Testis (tissue), 3 donors: Measurements from ENCODE around the gene ATP2B2. TPM values are rescaled to one million over a fixed set of nuclear protein-coding genes. Genes with fewer than 3 reads are reported as not detected.

Experiments
- DNase-seq: peaks from one replicate; pipeline ENCODE4 v3.0.0-alpha.2; 2019
- H3K27ac ChIP-seq, 2 donors: fragments of 200-600 bp; sonication (generic); one replicate each; pipeline ENCODE4 v1.5.1; 2019
- H3K27me3 ChIP-seq: fragments of 200-600 bp; sonication (generic); one replicate; pipeline ENCODE4 v1.5.1; 2019
- H3K36me3 ChIP-seq: fragments of 200-600 bp; sonication (generic); one replicate; pipeline ENCODE4 v1.5.1; 2017; ENCODE audit warnings: low read depth; ENCODE audit errors: missing control alignments
- H3K4me1 ChIP-seq: fragments of 200-600 bp; sonication (generic); one replicate; pipeline ENCODE4 v1.5.1; 2019
- H3K4me3 ChIP-seq, 2 donors: fragments of 200-600 bp; sonication (generic); one replicate each; pipeline ENCODE4 v1.5.1; 2017 to 2019
- H3K9me3 ChIP-seq: fragments of 200-600 bp; sonication (generic); one replicate; pipeline ENCODE4 v1.5.1; 2017
- POLR2A ChIP-seq: fragments of 450-650 bp; IDR thresholded peaks from one replicate; pipeline ENCODE4 v1.6.1; 2017; ENCODE audit warnings: antibody characterized with exemption, mild to moderate bottlenecking, moderate library complexity
- WGBS, 2 donors: methylation state at CpG; one replicate each; pipeline ENCODE4 v1.1.5; 2018; 5-methylcytosine and 5-hydroxymethylcytosine counted together
- intact Hi-C: fragments of 100-400 bp; cut with DNase I; formaldehyde crosslinking; loops from one replicate; pipeline ENCODE4 v1.15.1; 2023; ENCODE audit warnings: low total_unique reads
- polyA plus RNA-seq: library from polyadenylated mRNA; stranded (reverse); fragments of 350-450 nt; fragmentation: Illumina TruSeq; extraction: RNeasy Lipid Tissue Mini Kit (QIAGEN cat#74804); gene quantifications from one replicate; pipeline ENCODE4 v1.2.3, GENCODE V29; 2014; ENCODE audit warnings: low read depth, low replicate concordance; ENCODE audit not compliant: insufficient read depth
- total RNA-seq, 2 donors: library from RNA; depleted of rRNA; stranded (reverse); fragments of >200 nt; gene quantifications; one replicate each; pipeline ENCODE4 v1.2.3, GENCODE V29; 2016
- TF ChIP-seq, protein P1 (sequence below), 3 experiments: fragments of 450-650 bp in 2 of 3; fragments of 200-600 bp in 1 of 3; sonication (generic) in 1 of 3; IDR thresholded peaks; one replicate each; pipeline ENCODE4 v1.5.1; 2016 to 2019; ENCODE audit warnings: antibody characterized with exemption in 3 of 3, mild to moderate bottlenecking in 2 of 3, moderate library complexity in 1 of 3

Gene ATP2B2
- total and polyA plus RNA-seq, 3 donors from 2014 or later = 1.1 to 2.9 (median 1.8) TPM

GRCh38 chr3:10336761-10337160 is 168.6 kb downstream of the ATP2B2 start:
- 88 to 95% methylated on average over 9 to 11 of the region's 11 CpGs for WGBS, 2 donors
- H3K27ac ChIP-seq = no peak overlapping the region
- intact Hi-C loops = no loop called here

DNA sequence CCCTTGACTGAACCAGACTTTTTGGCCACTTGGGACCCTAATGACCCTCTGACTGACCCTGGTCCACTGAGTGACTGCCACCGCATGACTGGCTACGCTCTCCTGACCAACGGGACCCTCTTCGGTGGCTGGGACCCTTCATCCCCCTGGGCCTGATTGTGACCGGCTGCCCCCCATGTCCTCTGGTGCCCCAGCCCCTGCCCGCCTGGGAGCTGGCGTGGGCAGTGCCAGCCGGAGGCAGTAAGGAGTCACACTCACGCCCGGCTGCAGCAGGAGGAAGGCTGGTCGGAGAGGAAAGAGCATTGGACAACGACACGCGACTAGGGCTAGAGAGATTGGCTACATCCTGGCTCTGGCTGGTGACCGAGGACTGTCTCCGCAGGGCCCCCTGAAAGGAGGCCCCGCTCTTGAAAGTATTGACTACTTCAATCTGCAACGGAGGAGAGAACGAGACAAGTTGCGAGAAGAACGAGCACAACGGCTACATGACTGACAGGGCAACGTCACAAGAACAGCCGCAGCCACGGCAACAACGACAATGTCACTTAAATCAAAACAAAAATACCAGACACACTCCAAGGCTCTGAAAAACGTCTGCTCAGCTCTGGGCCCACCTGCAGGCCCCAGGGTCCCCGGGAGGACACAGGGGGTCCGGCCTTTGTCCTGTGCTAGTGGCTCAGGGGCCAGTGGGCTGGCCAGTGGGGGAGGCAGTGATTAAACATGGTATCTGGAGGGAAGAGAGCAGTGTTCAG is 169.3 kb downstream of the ATP2B2 start:
- WGBS, 2 donors = 86 to 90% methylated on average over 23 to 29 of the region's 29 CpGs
- TF ChIP-seq, protein P1, sequence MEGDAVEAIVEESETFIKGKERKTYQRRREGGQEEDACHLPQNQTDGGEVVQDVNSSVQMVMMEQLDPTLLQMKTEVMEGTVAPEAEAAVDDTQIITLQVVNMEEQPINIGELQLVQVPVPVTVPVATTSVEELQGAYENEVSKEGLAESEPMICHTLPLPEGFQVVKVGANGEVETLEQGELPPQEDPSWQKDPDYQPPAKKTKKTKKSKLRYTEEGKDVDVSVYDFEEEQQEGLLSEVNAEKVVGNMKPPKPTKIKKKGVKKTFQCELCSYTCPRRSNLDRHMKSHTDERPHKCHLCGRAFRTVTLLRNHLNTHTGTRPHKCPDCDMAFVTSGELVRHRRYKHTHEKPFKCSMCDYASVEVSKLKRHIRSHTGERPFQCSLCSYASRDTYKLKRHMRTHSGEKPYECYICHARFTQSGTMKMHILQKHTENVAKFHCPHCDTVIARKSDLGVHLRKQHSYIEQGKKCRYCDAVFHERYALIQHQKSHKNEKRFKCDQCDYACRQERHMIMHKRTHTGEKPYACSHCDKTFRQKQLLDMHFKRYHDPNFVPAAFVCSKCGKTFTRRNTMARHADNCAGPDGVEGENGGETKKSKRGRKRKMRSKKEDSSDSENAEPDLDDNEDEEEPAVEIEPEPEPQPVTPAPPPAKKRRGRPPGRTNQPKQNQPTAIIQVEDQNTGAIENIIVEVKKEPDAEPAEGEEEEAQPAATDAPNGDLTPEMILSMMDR (IDR thresholded peaks at IDR 0.05) = no peak
- no peak for TF ChIP-seq POLR2A
- no peak for DNase-seq
- intact Hi-C loops = no loop called here
- H3K4me3 ChIP-seq = no peak overlapping the region
- no peak overlapping the region for H3K27ac ChIP-seq
- no peaks in the 10 kb centered on the region for H3K36me3 ChIP-seq
- H3K4me1 ChIP-seq = no peaks in the 10 kb centered on the region
- H3K9me3 ChIP-seq = no peaks in the 10 kb centered on the region
- H3K27me3 ChIP-seq = no peaks in the 10 kb centered on the region

More at GRCh38 chr3:10336761-10337160, 168.6 kb downstream of the ATP2B2 start:
- Histone ChIP-seq H3K27me3 (no peaks in the 10 kb centered on the region), H3K4me3 (no peak overlapping the region), H3K9me3 (no peaks in the 10 kb centered on the region), H3K4me1 (no peaks in the 10 kb centered on the region), H3K36me3 (no peaks in the 10 kb centered on the region)
- TF ChIP-seq, protein P1 (IDR thresholded peaks at IDR 0.05) = no peak
- no peak for TF ChIP-seq POLR2A
- DNase-seq = no peak

- H3K4me1 ChIP-seq = no peaks in the 10 kb centered on the region
- no peak for TF ChIP-seq POLR2A
- TF ChIP-seq, protein P1 (IDR thresholded peaks at IDR 0.05) = no peak
- H3K4me3 ChIP-seq = no peak overlapping the region
- no peak for DNase-seq
- H3K27me3 ChIP-seq = no peaks in the 10 kb centered on the region
- no peak overlapping the region for H3K27ac ChIP-seq
- no peaks in the 10 kb centered on the region for H3K36me3 ChIP-seq
- H3K9me3 ChIP-seq = no peaks in the 10 kb centered on the region
- WGBS, 2 donors = 71 to 90% methylated on average over 4 of the region's 4 CpGs
- intact Hi-C loops = no loop called here
These were observed 170.1 kb downstream of the ATP2B2 start for GRCh38 chr3:10335190-10335738.

DNA sequence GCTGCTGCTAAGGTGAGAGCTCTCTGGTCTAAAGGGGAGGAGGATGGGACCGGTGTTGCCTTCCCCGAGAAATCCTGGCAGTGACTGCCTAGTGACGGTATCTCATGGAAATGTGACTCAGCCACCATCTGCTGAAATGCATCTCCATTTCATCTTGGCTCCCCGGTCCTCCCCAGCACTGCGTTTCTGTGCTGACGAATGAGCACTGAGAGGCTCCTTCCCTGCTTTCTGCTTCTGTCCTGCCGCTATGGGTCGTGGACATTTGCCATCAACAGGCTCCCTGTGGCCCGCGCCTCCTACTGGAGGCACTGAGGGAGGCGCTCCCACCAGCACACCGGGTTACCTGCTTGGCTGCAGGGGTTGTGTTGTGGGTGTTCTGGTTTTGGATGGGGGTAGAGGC is 170.9 kb downstream of the ATP2B2 start:
- Histone ChIP-seq H3K27me3 (no peaks in the 10 kb centered on the region), H3K27ac (no peak overlapping the region), H3K36me3 (no peaks in the 10 kb centered on the region), H3K4me1 (no peaks in the 10 kb centered on the region), H3K9me3 (no peaks in the 10 kb centered on the region), H3K4me3 (no peak overlapping the region)
- intact Hi-C loops = no loop called here
- no peak for DNase-seq
- TF ChIP-seq, protein P1 (IDR thresholded peaks at IDR 0.05) = no peak
- no peak for TF ChIP-seq POLR2A
- WGBS, 2 donors = 73 to 78% methylated on average over 12 of the region's 12 CpGs
